Stimulated activated CD4-positive, alpha-beta T cell treated with anti-CD3 and anti-CD28 coated beads, Interleukin-4, amount 100 ng/mL, for 1 hour (primary cell): ENCODE results near the gene HOXD3.

Experiments used
- DNase-seq: peaks from one replicate; pipeline ENCODE4 v3.0.0-alpha.2; 2020

HOXD3 gene

GRCh38 chr2:176186024-176186423, 28.9 kb downstream of the HOXD3 start:
- no peak for DNase-seq

- no peak for DNase-seq
These were observed 30.2 kb downstream of the HOXD3 start for GRCh38 chr2:176187200-176187898.

- DNase-seq: no peak
These were observed 31.0 kb downstream of the HOXD3 start, which contains the start of gene HOXD1 for GRCh38 chr2:176187899-176188773. Gene HOXD1, plus strand, starts transcription at chr2:176188668. Its CDS starts 134 bp downstream, at chr2:176188802.

- no peak for DNase-seq
These were observed 31.9 kb downstream of the HOXD3 start for GRCh38 chr2:176188774-176189680.

- no peak for DNase-seq
These were observed 32.9 kb downstream of the HOXD3 start for GRCh38 chr2:176189681-176190641.

GRCh38 chr2:176192351-176192750, 35.2 kb downstream of the HOXD3 start:
- no peak for DNase-seq

- DNase-seq: no peak
These were observed 35.9 kb downstream of the HOXD3 start for GRCh38 chr2:176193048-176193447.

- DNase-seq: no peak
These were observed 42.8 kb downstream of the HOXD3 start for GRCh38 chr2:176199902-176200301.

GRCh38 chr2:176200971-176201370, 43.9 kb downstream of the HOXD3 start:
- DNase-seq: no peak

GRCh38 chr2:176202491-176202890, 45.4 kb downstream of the HOXD3 start:
- no peak for DNase-seq

- no peak for DNase-seq
These were observed 48.0 kb downstream of the HOXD3 start for GRCh38 chr2:176205126-176205525.

- DNase-seq: no peak
These were observed 49.0 kb downstream of the HOXD3 start for GRCh38 chr2:176206136-176206535.

GRCh38 chr2:176206682-176207081, 49.6 kb downstream of the HOXD3 start:
- no peak for DNase-seq

GRCh38 chr2:176211110-176211509, 54.0 kb downstream of the HOXD3 start:
- no peak for DNase-seq

GRCh38 chr2:176212276-176212675, 55.2 kb downstream of the HOXD3 start:
- no peak for DNase-seq

- no peak for DNase-seq
These were observed 56.3 kb downstream of the HOXD3 start for GRCh38 chr2:176213406-176213805.
